ENCODE data around the gene HAUS3. TPM values are rescaled to one million over a fixed set of nuclear protein-coding genes. Genes with fewer than 3 reads are reported as not detected.

HAUS3 gene
- polyA plus RNA-seq, 1 donor, result 12.3 TPM

DNA sequence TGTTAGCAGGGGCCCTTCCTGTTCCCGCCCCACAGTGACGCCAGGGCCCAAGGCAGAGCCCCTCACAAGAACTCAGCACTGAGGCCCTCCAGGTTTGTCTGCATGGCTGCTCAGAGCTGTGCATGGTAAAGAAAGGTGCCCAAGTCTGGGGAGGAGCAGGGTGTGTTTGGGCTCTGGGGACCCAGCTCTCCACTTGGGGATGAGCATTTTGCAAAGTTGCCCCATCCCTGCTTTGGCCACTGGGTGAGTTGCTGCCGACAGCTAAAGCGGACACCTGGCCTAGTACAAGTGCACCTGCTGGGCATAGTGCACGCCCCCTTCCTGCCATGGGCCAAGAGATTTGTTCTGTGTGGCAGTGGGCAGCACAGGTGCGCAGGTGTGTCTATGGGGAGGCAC, 22.0 kb upstream of the HAUS3 start:
- no peak for DNase-seq (ENCODE audit: low read depth)

DNA sequence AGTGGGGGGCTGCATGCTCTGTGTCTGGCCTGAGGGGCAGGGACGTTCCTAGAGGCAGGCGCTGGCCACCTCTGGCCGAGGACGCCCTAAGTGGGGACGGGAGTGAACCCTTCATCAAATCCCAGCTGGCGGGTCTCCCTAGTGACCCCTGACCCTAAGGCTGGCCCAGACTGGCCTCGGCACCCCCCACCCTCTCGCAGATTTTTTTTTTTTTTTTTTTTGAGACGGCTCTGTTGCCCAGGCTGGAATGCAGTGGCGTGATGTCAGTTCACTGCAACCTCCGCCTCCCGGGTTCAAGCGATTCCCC, 21.0 kb upstream of the HAUS3 start:
- no peak for DNase-seq (ENCODE audit: low read depth)

DNA sequence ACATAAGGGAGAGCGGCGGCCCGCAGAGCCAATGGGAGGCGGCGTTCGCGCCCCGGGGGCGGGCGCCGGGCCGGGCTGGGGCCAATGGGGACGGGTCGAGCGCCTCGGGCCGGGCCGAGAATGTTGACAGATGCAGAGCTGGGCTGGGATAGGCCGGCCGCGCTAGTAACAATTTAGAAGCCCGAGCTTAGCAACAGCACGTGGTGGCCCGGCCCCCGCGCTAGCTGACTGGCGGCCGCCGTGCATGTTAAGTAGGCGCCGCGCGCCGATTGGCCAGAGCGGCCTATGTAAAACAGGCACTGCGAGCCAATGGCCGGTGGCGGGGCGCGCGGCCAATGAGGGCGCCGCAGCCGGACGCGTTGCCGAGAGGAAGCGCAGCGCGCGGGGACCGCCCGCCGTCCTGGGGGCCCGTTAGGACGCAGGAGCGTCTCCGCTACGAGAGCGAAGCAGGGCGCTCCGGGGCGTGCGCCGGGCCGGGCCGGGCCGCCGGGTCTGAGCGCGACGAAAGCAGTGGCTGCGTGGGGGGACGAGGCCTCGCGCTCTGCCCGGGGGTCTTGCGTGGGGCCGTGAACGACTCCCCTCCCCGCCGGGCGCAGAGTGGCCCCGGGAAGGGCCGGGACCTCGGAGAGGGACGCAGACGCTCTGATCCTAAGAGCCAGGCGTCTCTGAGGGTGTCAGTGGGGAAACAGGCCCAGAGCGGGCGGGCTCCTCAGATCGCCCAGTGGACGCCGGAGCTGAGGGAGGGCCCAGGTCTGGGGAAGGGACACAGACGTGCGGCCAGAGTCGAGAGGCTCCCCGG, 20.4 kb upstream of the HAUS3 start:
- peak; percentile 96 for DNase-seq (ENCODE audit: low read depth)

DNA sequence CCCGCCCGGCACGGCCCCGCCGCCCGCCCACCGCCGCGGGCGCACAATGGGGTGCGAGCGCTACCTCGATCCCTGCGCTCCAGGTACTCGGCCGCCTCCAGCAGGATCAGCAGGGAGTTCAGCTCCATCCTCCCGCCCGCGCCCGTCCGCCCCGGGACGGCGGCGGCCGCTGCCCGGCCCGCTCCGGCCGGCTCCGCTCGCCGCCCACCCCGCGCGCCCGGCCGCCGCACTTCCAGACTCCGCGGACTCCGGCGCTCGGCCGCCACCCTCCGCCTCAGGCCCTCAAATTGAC, 19.9 kb upstream of the HAUS3 start, which contains the start of gene MXD4:
Gene MXD4 (minus strand): TSS at position 257 of the 292 bp plus-strand sequence. CDS start 129 bp downstream, at position 128.
- DNase-seq (ENCODE audit: low read depth), result no peak

DNA sequence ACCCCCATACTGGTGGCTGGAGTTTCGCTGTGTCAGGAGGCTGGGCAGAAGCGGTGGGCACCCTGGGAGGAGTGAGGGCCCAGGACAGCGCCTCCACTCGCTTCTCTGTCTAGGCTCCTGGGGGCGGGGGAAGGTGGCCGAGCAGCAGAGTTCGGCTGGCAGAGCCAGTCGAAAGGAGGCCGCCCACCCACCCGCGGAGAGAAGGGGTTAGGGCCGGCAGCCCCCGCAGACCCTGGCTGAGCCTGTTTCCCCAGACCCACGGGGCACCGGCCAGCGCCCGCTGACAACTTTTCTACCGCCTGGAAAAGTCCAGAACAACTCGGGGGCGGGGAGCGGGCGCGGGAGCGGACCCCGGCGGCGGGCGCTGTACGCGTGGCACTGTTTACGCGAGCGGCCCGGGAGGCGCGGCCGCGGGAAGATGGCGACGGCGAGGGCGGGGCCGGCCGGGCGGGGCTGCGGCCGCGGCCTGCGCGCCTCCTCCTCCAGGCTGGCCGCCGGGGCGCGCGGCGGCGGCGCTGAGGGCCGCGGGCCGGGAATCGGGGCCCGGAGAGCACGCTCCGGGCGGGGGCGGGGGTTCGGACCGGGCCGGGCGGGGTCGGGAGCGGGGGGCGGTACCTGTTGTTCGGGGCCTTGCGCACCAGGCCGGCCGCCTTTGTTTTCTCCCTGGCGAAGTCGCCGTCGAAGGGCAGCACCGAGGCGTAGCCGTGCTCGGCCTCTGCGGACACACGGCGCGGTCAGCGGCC, 19.4 kb upstream of the HAUS3 start:
- DNase-seq (ENCODE audit: low read depth), result no peak

DNA sequence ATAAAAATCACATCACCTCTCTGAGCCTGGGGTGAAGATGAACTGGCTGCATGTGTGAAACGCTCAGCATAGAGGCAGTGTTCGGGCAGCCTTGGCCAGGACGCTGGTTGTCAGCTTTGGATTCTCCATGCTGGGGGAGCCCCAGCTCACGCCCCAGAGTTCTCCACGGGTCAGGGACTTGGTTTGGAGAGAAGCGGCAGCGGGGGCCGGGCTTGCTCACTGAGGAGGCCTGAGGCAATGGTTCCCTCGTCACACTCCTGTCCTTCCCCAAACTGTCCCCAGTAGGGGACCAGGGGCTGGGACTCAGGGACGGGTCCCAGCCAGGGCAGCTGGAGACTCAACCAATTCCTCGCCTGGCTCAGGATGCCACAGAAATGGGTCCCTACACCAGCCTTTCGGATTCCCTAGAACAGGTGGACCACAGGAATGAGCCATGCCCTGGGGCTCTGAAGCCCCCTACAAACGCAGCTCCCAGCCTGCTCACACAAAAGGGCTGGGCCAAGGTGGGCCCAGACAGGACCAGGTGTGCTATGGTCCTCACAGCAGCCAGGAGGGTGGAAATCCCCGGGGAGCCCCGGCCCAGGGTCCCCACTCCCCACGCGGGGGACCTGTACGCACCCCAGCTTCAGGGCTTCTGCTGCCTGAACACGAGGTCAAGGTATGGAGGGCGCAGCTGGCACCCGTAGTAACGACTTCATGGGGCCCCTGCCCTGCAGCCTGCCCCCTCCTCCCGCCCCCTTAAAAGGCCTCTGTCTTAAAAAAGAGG, 18.6 kb upstream of the HAUS3 start:
- no peak for DNase-seq (ENCODE audit: low read depth)

DNA sequence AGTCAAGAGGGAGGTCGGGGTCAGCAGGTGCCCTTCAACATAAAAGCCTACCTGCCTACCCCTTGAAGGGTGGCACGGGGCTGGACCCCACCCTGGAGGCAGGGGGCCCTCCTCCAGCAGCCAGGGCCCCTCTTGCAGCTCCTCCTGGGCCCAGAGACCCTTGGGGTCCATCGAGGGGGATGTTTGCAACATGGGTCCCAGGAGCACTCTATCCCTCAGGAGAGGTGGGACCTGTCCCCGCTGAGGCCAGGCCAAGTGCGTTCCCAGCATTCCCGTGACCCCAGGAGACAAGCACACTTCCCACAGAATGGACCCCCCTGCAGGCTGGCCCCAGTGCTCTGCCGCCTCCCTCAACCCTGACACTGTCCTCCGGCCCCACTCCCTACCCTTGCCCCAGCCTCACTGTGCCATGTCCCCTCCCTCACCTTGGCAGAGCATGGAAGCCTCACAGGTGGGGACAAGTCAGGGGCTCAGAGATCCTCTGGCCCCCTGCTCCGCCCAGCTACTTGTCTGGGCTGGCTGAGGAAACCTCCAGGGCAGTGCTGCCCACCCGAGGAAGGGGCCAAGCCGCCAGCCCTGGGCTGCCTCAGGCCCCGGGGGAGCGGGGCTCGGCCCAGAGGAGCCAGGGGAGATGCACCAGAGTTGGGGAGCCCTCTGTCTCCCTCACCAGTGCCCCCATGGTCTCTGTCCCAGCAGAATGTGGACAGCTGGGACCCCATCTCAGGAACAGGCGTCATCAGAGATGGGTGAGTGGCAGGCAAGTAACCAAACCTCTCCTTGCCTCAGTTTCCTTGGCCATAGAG, 17.8 kb upstream of the HAUS3 start:
- no peak for DNase-seq (ENCODE audit: low read depth)

DNA sequence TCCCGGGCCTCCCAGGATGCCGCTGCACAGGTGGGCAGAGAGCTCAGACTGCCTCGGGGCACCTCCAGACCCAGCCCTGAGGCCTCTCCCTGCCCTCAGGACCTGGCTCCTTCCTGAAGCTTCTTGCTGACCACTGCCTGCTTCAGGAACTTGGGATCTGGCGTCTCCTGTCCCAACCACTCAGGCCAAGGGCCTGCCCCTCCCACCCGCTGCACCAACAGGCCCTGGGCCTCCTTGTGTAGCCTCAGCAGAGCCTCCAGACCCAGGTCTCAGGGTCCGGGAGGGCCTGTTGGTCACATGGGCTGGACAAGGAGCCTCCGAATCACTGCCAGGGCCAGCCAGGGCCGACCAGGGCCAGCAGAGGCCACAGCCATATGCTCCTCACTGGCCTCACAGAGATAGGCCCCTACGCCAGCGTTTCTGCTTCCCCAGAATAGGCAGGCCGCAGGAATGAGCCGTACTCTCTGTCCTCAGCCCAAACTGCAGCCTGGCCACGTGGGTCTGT, 17.2 kb upstream of the HAUS3 start:
- DNase-seq (ENCODE audit: low read depth), result no peak

DNA sequence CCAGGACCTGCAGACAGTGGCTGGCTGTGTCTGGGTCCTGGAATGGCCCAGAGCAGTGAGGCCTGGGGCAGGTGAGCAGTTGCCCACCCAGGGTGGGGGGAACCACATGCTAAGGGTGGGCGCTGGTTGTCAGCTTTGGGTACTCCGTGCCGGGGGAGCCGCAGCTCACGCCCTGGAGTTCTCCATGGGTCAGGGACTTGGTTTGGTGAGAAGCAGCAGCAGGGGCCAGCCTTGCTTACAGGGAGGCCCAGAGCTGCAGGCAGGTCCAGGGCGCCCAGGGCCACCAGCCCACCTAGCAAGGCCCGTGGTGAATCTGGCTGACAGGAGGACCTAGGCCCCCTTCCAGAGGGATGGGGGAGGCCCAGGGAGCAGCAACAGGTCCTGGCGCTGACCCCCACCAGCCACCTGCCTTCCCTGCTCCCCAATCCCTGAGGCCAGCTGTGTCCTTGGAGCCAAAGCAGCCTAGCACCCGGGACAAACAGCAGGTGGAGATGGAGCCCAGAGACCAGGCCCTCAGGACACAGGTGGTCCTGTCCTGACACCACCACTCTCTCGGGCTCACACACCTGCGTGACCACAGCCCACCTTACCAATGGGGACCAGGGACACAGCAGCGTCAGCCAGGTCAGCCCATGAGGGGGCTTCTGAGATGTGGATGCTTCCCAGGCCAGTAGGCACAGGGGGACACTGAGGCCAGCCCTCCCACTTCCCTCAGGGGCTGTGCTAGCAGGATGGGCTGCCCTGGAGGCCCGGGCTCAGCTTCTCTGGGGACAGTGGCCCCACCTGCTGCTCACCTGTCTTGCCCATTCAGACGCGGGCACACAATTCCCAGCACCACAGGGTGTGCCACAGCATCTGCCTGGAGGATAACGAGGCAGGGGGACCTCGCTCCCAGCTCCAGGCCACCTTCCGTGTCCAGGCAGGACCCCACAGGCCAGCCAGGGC, 16.4 kb upstream of the HAUS3 start:
- no peak for DNase-seq (ENCODE audit: low read depth)

DNA sequence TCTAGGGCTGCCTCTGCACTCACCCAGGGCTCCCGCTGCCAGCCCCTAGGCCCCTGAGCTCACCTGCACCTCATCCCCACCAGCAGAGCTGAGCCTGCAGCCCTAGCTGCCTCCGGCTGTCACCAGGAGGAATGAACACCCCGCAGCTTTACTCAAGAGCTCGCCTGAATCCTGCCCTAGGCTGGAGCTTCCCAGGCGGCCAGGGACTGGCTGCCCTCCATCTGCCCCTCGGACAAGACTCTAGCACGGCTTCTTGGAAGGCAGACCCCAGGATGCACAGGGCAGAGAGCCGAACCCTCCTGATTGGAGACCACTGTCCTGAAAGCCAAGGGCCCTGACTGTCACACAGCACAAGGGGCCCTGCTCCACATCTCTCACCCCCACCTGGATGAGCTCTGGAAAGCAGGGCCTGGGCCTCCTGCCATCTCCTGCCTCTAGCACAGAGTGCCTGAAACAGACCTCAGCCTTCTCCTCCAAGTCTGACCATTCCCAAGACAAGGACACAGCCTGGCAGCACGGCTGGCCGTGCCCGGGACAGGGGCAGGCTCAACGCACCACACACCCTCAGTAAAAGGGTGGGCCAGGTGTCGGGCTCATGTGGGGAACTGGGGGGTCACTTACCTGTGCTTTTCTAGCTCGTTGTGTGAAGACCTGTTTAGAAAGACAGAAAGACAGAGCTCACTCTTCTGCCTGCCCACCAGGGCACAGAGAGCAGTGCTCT, 15.6 kb upstream of the HAUS3 start:
- DNase-seq (ENCODE audit: low read depth), result no peak

DNA sequence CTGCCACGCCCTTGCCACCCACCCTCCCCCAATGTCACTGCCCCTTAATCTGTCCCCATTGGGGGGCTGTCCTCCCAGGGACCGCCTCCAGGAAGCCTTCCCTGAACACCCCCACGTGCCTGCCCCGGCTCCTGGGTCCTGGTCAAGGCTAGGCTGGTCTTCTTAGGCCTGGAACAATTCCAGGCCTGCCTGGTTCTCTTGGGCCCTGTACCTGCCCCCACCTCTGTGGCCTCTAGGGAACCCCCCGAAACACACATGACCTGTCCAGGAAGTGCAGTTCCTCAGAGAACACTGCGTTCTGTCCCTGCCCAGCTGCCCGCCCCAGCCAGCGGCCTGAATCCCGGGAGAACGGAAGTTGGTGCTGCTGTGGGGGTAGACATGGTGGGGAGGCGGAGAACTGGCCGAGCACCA, 14.9 kb upstream of the HAUS3 start:
- DNase-seq (ENCODE audit: low read depth), result no peak

DNA sequence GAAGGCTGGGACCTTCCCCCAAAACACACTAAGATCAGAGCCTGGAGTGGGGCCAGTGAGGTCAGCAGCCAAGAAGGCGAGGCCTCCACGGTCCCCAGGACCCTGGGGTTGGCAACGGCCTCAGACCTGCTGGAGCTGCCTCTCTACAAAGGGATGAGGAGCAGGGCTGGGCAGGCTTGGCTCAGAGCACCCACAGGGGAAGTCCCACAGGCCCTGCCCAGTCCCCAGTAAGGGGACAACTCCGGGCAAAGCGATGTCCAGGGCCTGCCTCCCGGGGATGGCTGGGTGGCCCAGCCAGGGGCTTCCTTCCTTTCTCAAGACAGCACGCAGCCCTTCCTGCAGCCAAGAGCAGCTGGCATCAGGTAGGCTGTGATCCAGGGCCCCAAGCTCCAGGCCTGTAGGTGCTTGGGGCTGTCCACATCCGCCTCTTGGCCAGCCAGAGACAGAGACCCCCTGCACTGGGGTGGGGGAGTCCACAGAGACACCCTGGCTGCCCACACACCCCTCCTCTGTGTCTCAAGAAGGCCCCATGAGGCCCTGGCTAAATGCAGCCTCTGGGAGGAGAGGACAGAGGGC, 14.3 kb upstream of the HAUS3 start:
- no peak for DNase-seq (ENCODE audit: low read depth)

DNA sequence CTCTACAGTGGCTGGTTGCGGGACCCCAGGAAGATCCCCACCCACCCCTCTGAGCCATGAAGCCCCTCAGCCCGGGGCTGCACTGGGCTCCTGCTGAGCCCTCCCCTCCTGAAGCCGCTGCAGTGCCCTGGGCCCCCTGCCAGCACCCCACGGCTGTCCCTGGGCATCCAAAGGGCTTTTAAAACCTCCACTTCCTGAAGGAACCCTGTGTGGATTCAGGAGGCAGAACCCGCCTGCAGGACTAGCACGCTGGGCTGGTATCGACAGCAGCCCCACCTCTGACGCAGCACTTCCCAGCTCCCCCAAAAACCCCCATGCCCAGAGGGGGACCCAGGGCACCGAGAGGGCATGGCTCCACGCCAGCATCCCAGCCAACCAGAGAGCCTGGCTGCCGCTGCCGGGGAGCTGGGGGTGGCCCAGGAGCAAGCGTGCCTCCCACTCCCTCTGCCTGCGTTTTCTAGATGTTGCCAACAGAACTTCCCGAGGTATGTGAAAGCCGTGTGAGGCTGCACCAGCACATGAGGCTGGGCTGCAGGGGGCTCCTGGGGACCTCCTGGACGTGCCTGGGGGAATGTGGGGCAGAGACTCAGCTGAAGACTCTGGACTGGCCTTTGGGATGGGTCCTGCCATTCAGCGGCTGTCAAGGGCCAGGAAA, 13.7 kb upstream of the HAUS3 start:
- no peak for DNase-seq (ENCODE audit: low read depth)

DNA sequence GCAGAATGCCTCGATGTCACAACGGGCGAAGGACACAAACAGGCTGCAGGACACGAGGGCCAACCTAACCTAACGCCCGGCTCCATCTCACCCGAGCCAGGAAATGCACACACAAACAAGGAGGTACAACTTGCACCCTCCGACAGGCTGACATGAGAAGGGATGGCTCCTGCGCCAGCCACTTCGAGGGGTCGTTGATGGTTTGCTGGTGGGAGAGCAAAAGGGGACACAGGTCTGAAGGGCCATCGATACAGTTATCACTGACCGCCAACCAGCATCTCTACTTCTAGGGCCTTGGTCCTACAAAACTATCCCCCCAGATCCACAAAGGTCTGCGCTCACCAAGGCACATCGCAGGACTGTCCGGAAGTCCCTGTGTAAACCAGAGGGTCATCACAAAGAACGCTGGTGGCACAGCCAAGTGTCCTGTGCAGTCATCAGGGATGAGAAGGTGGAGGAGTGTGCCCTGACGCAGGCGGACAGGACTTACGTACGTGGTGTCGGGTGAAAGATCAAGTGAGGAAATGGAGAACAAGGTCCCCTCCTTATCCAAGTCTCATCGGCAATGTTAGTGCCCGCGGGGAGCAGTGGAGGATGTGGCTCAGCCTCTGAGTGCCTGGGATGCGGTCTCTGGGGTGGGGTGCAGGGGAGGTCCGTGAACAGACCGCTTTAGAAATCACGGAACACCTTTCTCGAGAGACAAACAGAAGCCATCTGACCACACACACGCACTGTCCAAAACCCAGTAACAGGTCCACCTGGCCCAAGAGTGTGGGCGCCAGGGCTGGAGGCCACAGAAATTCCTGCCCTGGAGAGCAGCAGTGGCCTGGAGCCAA, 13.0 kb upstream of the HAUS3 start:
- DNase-seq (ENCODE audit: low read depth), result no peak

DNA sequence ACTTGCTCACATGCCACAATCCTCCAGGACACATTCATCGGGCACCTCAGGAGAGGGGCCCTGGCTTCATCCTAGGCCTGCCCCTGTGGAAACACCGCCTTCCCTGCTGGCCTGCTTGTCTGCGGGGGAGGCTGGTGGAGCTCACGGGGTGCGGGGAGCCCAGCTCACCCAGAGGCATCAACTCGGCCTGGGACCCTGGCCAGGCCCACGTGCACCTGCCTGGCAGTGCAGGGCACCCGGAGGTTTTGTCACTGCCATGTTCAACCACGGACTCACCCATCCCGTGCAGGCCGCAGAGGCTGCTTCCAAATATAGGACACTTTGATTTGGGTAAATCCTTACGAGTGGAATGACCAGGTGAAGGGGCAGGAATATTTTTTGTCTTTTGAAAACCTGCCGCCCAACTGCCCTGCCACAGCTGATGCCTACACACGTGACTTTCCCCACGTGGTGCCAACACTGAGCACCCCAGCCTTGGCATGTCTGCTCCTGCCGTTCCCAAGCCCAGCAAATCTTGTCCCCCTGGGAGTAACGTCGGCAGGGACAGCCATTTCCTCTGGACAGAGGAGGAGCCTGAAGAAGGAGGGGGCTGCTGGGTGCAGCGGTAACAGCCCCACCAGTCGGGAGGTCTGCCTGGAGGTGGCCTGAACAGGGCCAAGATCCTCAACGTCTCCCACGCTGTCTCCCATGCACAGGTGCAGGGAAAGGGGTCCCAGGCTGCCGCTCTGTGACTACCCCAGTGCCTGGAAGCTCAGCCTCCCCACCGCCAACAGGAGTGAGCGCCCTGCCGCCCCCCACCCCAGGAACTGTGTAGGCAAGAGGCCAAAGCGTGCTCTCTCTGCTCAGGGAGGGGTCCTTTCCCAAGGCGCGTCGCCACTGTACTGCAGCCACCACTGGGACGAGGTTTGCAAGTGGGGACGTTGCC, 11.5 kb upstream of the HAUS3 start:
- no peak for DNase-seq (ENCODE audit: low read depth)

DNA sequence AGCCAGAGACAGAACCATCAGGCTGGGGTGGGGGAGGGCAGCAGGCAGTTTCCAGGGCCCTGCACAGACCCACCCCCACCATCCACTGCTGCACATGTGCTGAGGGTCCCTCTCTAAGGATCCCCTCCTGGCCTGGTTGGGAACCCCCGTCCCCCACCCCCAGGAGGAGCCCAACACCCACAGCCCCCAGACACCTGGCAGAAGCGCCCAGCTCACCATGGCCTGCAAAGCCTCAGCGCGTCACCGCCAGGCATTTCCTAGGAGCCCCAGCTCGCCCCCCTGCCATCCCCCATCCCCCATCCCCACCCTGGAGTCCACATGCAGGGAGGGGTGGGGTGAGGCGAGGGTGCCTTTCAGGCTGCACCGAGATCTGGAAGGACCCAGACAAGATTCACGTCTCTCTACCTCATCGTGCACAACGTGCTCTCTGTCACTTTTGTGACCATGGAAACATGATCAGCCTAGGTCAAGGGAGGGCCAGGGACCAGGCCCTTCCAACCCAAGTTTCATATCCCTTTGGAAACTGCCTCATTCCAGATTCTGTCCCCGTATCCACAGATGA, 10.7 kb upstream of the HAUS3 start:
- DNase-seq (ENCODE audit: low read depth), result no peak

Measured in forelimb muscle (tissue), 1 donor.